K562 (cell line): Measurements from ENCODE around the gene SCTR. TPM values are rescaled to one million over a fixed set of nuclear protein-coding genes. Genes with fewer than 3 reads are reported as not detected.

Source experiments
- CHD7 ChIP-seq: fragments of 200-600 bp; sonication (generic); IDR thresholded peaks from one replicate; pipeline ENCODE4 v1.6.1; 2012; ENCODE audit warnings: mild to moderate bottlenecking, low read depth, low read length, inconsistent platforms
- GATAD2B ChIP-seq: fragments of 450-650 bp; IDR thresholded peaks from 2 replicates; pipeline ENCODE4 v1.6.1; 2017; ENCODE audit warnings: mild to moderate bottlenecking, borderline replicate concordance
- IRF2 ChIP-seq: sonication (generic); formaldehyde crosslinking; IDR thresholded peaks from 2 replicates; pipeline ENCODE4 v1.8.1; 2022; ENCODE audit warnings: mild to moderate bottlenecking, missing genetic modification reagents
- KAT2B ChIP-seq: IDR thresholded peaks from one replicate; pipeline ENCODE4 v1.6.1; 2012; ENCODE audit warnings: low read depth, mild to moderate bottlenecking, control low read depth, inconsistent platforms, low read length, moderate library complexity
- MAX ChIP-seq: sonication (generic); formaldehyde crosslinking; IDR thresholded peaks from 2 replicates; pipeline ENCODE4 v1.9.0; 2022; ENCODE audit warnings: mild to moderate bottlenecking, missing genetic modification reagents
- MED1 ChIP-seq: sonication (generic); formaldehyde crosslinking; IDR thresholded peaks from 2 replicates; pipeline ENCODE4 v1.8.1; 2023; ENCODE audit warnings: missing genetic modification reagents, borderline replicate concordance
- PKNOX1 ChIP-seq: fragments of 450-650 bp; IDR thresholded peaks from 2 replicates; pipeline ENCODE4 v1.6.1; 2016
- POLR3G ChIP-seq: IDR thresholded peaks from 2 replicates; pipeline ENCODE4 v1.6.1; 2011; ENCODE audit not compliant: insufficient read length, insufficient replicate concordance; ENCODE audit errors: extremely low read depth
- RFX7 ChIP-seq: fragments of 250-450 bp; sonication (Bioruptor Pico); IDR thresholded peaks from 2 replicates; pipeline ENCODE4 v1.5.1; 2021; ENCODE audit warnings: mild to moderate bottlenecking
- SRSF1 ChIP-seq: fragments of 200-400 bp; formaldehyde crosslinking; IDR thresholded peaks from 2 replicates; pipeline ENCODE4 v1.6.1; 2017; ENCODE audit warnings: mild to moderate bottlenecking, low read depth, low read length, moderate library complexity
- ZFP1 ChIP-seq: fragments of 450-650 bp; formaldehyde crosslinking; IDR thresholded peaks from 2 replicates; pipeline ENCODE4 v1.4.0; 2020; ENCODE audit warnings: mild to moderate bottlenecking, mixed read lengths
- ZNF324 ChIP-seq: fragments of 250-450 bp; sonication (Bioruptor Pico); IDR thresholded peaks from 2 replicates; pipeline ENCODE4 v1.4.0; 2020; ENCODE audit warnings: mild to moderate bottlenecking
- ZNF445 ChIP-seq: fragments of 250-450 bp; sonication (Bioruptor Pico); IDR thresholded peaks from 2 replicates; pipeline ENCODE4 v1.4.0; 2020; ENCODE audit warnings: low read depth, mild to moderate bottlenecking, moderate library complexity
- ZNF766 ChIP-seq: fragments of 200-800 bp; sonication (Bioruptor generic); conservative IDR thresholded peaks from 2 replicates; pipeline ENCODE4 v1.6.1; 2016; ENCODE audit warnings: missing genetic modification characterization, missing compliant biosample characterization
- polyA plus RNA-seq, 8 experiments: library from polyadenylated mRNA; depleted of rRNA in 4 of 8; stranded (reverse) in 5 of 8; unstranded in 3 of 8; fragments of >200 nt; fragmentation: Nextera tagmentation in 2 of 8; fragmentation: Illumina TruSeq in 1 of 8; extraction: Ambion mirVana in 2 of 8; extraction: Trizol in 1 of 8; gene quantifications; 2 replicates each; pipeline versions ENCODE4 v1.2.1 to v1.2.3, GENCODE V29; 2011 to 2014; ENCODE audit warnings: inconsistent platforms in 1 of 8, missing spikeins in 1 of 8
- total RNA-seq, 7 experiments: library from RNA; depleted of rRNA in 6 of 7; stranded (reverse); fragments of >200 nt in 6 of 7; fragmentation: Illumina TruSeq in 2 of 7; extraction: Trizol in 2 of 7; gene quantifications; 2 replicates each; pipeline versions ENCODE4 v1.2.1 to v1.2.3, GENCODE V29; 2011 to 2021; ENCODE audit warnings: low replicate concordance in 1 of 7
- TF ChIP-seq, protein P1 (sequence below): sonication (generic); formaldehyde crosslinking; IDR thresholded peaks from 2 replicates; pipeline ENCODE4 v1.8.1; 2022; ENCODE audit warnings: missing genetic modification reagents

Gene SCTR
- total and polyA plus RNA-seq, 9 of the 15 experiments (the other 6 are each of a cell fraction or from before 2014, with no cell fraction given): not detected

DNA sequence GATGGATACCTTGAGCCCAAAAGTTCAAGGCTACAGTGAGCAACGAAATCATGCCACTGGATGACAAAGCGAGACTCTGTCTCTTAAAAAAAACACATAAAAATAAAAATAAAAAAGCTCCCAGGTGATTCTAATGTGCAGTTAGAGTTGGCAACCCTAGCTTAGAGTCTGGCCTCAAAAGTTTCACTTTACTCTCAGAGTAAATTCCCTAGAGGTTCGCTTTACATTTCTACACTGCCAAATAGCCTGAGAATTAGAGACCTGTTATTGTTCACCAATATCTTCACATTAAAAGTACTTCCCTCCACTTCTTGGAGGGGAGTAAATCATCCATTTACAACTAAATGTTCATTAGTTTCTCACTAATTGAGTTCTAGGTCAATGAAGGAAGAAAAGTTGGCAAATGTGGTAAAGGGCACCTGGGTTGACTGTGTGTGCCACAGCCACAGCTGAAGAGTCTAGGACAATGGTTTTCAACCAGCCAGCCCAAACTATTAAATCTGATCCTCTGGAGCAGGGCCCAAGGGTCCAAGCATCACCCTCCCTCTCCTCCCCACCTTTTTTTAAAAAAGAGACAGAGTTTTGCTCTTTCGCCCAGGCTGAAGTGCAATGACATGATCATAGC, 107.9 kb downstream of the SCTR start (continued):
- no peak for TF ChIP-seq CHD7
- TF ChIP-seq MED1: no peak
- TF ChIP-seq PKNOX1: no peak
- TF ChIP-seq IRF2 (CRISPR knock-in tag): no peak
- TF ChIP-seq ZNF445 (CRISPR knock-in tag): no peak
- no peak for TF ChIP-seq MAX
- no peak for TF ChIP-seq GATAD2B
- TF ChIP-seq, protein P1, sequence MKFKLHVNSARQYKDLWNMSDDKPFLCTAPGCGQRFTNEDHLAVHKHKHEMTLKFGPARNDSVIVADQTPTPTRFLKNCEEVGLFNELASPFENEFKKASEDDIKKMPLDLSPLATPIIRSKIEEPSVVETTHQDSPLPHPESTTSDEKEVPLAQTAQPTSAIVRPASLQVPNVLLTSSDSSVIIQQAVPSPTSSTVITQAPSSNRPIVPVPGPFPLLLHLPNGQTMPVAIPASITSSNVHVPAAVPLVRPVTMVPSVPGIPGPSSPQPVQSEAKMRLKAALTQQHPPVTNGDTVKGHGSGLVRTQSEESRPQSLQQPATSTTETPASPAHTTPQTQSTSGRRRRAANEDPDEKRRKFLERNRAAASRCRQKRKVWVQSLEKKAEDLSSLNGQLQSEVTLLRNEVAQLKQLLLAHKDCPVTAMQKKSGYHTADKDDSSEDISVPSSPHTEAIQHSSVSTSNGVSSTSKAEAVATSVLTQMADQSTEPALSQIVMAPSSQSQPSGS (CRISPR knock-in tag): no peak
- no peak for TF ChIP-seq ZFP1
- TF ChIP-seq KAT2B: no peak
- no peak for TF ChIP-seq ZNF324 (CRISPR knock-in tag)
- no peak for TF ChIP-seq SRSF1
- TF ChIP-seq RFX7 (CRISPR knock-in tag): no peak
- TF ChIP-seq POLR3G: no peak
- no peak for TF ChIP-seq ZNF766 (CRISPR knock-in tag)
